GM20000 (cell line): Measurements from ENCODE around the gene SLC5A6.
A peak's percentile ranks its signal among the peaks of the same experiment; 100 is the strongest.

Experiments used
- DNase-seq: peaks from one replicate; pipeline ENCODE4 v3.0.0; 2012; ENCODE audit warnings: low spot score
- TF ChIP-seq, protein P1 (sequence below): IDR thresholded peaks from 2 replicates; pipeline ENCODE4 v1.5.1; 2012; ENCODE audit warnings: mild to moderate bottlenecking, control low read depth; ENCODE audit errors: extremely low read depth, missing control alignments

Gene SLC5A6

DNA sequence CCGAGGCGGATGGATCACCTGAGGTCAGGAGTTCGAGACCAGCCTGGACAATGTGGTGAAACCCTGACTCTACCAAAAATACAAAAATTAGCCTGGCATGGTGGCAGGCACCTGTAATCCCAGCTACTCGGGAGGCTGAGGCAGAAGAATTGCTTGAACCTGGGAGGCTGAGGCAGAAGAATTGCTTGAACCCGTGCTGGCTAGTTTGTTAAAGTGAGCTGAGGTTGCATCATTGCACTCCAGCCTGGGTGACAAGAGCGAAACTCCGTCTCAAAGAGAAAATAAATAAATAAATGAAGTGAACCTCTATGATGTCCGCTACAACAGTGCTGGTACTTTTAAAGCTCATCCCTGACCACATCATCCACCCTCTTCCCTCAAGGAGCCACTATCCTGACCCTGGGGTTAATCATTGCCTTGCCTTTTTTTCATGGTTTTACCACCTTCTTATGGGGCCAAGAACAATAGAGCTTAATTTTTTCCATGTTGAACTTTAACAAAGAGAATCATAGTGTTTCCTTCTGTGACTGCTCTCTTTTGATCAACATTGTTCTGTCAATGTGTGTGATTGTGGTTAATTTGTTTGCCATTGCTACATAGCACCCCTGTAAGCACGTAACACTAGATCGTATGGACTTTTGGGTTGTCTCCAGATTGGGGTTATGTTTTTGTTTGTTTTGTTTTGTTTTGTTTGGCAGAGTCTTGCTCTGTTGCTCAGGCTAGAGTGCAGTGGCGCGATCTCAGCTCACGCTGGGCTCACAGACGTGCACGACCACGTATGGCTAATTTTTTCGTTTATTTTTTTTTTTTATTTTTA, 17.3 kb downstream of the SLC5A6 start:
- TF ChIP-seq, protein P1, sequence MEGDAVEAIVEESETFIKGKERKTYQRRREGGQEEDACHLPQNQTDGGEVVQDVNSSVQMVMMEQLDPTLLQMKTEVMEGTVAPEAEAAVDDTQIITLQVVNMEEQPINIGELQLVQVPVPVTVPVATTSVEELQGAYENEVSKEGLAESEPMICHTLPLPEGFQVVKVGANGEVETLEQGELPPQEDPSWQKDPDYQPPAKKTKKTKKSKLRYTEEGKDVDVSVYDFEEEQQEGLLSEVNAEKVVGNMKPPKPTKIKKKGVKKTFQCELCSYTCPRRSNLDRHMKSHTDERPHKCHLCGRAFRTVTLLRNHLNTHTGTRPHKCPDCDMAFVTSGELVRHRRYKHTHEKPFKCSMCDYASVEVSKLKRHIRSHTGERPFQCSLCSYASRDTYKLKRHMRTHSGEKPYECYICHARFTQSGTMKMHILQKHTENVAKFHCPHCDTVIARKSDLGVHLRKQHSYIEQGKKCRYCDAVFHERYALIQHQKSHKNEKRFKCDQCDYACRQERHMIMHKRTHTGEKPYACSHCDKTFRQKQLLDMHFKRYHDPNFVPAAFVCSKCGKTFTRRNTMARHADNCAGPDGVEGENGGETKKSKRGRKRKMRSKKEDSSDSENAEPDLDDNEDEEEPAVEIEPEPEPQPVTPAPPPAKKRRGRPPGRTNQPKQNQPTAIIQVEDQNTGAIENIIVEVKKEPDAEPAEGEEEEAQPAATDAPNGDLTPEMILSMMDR = no peak
- no peak for DNase-seq

- DNase-seq = peak; percentile 60
- TF ChIP-seq, protein P1 = peak; percentile 25
These were observed 20.8 kb downstream of the SLC5A6 start for GRCh38 chr2:27191070-27191829.

DNA sequence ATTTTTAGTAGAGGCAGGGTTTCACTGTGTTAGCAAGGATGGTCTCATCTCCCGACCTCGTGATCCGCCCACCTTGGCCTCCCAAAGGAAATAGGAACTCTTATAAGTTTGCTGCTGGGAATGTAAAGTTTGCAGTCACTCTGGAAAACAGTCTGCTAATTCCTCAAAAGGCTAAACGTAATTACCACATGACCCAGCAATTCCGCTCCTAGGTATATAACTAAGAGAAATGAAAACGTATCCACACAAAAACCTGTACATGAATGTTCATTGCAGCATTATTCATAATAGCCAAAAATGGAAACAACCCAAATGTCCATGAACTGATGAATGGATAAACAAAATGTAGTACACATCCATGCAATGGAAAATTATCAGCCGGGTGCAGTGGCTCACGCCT, 22.1 kb downstream of the SLC5A6 start:
- TF ChIP-seq, protein P1 = no peak
- DNase-seq = no peak

DNA sequence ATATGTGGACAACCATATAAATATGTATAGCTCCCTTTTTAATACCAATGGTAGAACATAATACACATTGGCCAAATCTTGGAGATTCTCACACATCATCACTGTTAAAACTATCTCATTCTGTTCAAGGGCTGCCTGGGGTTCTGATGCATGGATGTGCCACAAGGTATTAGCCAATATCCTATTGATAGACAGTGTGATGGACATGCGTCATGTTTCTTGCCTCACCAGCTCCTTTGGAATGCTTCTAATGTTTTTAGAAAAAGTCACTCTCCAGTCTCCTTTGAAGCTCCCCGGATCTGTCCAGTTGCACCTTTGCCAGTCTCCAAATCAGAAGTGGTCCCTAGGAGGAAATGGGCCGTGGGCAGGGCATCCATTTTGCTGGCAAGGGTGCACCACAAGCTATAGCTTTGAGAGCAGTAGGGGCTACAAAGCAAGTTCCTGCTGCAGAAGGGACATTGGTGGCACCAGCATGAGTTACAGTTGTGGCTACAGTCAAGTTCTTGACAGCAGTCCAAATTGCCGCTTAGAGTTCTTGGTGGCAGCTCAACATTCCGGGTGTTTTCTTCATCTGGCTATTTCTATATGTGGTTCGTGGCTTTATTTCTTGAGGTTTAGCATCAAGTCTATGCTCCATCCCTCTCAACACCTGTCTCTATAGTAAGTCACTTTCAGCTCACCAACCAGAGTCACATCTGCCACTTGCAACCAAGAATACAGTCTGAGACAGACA, 25.3 kb downstream of the SLC5A6 start:
- TF ChIP-seq, protein P1 = no peak
- DNase-seq = no peak

DNA sequence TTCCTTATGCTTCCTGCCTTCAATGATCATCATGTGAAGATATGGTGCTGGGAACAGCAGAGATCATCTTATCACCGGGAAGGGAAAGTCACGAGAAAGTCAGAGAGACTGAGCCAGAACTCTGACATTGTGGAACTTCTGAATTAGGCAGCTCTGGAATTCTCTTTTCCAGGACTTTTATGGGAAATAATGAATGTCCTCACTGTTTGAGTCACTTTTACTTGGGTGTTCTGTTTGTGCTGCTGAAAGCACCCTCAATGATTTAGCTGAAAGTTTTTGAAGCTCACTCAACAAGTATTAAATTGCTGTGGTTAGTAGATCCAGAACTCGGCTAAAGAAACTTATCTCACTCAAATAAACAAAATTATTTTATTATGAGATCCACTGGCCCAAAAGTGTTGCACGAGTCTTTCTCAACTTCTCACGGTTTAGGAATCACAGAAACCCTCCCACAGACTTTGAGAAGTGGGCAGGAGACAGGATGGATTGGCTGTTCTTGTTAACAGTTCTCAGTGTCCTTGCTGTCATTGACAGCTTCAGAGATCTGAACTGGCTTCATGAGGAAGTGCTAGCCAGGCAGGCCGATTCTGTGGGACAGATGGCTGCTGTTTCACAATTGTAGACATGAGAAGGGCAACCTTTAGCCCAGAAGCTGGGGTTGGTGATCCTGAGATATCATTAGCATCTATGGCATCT, 26.6 kb downstream of the SLC5A6 start:
- no peak for DNase-seq
- TF ChIP-seq, protein P1 = no peak

DNA sequence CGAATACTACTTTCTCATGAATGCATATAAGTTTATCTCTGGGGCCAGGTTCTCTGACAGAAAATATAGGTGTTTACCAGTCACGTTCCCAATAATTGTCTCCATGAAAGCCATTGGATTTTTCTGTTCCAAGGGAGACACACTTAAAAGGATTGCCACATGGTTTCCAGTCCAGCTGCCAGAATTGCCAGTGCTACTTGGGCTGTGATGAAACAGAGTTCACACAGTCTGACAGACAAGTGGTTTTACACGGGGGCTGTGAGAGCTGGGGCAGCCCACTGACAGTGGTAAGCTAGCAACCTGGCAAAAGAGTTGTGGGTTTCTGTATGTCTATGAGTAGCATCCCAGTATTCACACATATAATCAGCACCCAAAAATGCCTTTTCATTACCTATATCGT, 28.0 kb downstream of the SLC5A6 start:
- no peak for DNase-seq
- TF ChIP-seq, protein P1 = no peak
